Nephron (organoid): ENCODE measurements around the gene PCBP3.

Source experiments
- H3K27ac Mint-ChIP-seq, 3 experiments: 2 replicates each; pipeline ENCODE4 v1.8.0; 2020; ENCODE audit warnings: mixed read lengths in 3 of 3, mild to moderate bottlenecking in 2 of 3, moderate library complexity in 1 of 3
- H3K27me3 Mint-ChIP-seq: 2 replicates; pipeline ENCODE4 v1.8.0; 2021; ENCODE audit warnings: low read depth, mild to moderate bottlenecking, moderate library complexity, mixed read lengths
- H3K36me3 Mint-ChIP-seq: 2 replicates; pipeline ENCODE4 v1.8.0; 2020; ENCODE audit warnings: low read depth, mixed read lengths
- H3K4me1 Mint-ChIP-seq: 2 replicates; pipeline ENCODE4 v1.8.0; 2020; ENCODE audit warnings: mixed read lengths
- H3K4me3 Mint-ChIP-seq, 3 experiments: 2 replicates each; pipeline ENCODE4 v1.8.0; 2020; ENCODE audit warnings: mild to moderate bottlenecking in 3 of 3, mixed read lengths in 3 of 3, moderate library complexity in 2 of 3
- H3K9me3 Mint-ChIP-seq: 2 replicates; pipeline ENCODE4 v1.8.0; 2020; ENCODE audit warnings: mixed read lengths
- CTCF ChIP-seq, 3 experiments: fragments of 200-600 bp; sonication (generic); IDR thresholded peaks; one replicate each; pipeline ENCODE4 v1.5.0; 2021; ENCODE audit warnings: antibody characterized with exemption in 3 of 3; ENCODE audit not compliant: unreplicated experiment in 3 of 3

Gene PCBP3

GRCh38 chr21:45766055-45766454 is 122.5 kb downstream of the PCBP3 start:
- Mint-ChIP-seq H3K27ac (peak overlapping the region in 2 of 3 experiments; percentile 82 to 86), H3K27me3 (no peaks in the 10 kb centered on the region), H3K9me3 (peaks cover 4% of the 10 kb centered on the region), H3K4me1 (peaks cover 63% of the 10 kb centered on the region), H3K36me3 (no peaks in the 10 kb centered on the region), H3K4me3 (no peak overlapping the region)
- no peak for TF ChIP-seq CTCF (IDR thresholded peaks at IDR 0.05; ENCODE audit: unreplicated experiment in 3 of 3)

- H3K9me3 Mint-ChIP-seq: no peaks in the 10 kb centered on the region
- peak overlapping the region; percentile 6 to 86 (median 82) for H3K27ac Mint-ChIP-seq
- H3K36me3 Mint-ChIP-seq: no peaks in the 10 kb centered on the region
- TF ChIP-seq CTCF (IDR thresholded peaks at IDR 0.05; ENCODE audit: unreplicated experiment in 3 of 3): no peak
- no peak overlapping the region for H3K4me3 Mint-ChIP-seq
- peaks cover 63% of the 10 kb centered on the region for H3K4me1 Mint-ChIP-seq
- H3K27me3 Mint-ChIP-seq: no peaks in the 10 kb centered on the region
These were observed 123.0 kb downstream of the PCBP3 start for GRCh38 chr21:45766501-45766900.

- Mint-ChIP-seq H3K27ac (peak overlapping the region; percentile 6 to 86 (median 86)), H3K4me3 (no peak overlapping the region), H3K36me3 (no peaks in the 10 kb centered on the region), H3K4me1 (peaks cover 63% of the 10 kb centered on the region), H3K9me3 (peaks cover 4% of the 10 kb centered on the region), H3K27me3 (no peaks in the 10 kb centered on the region)
- TF ChIP-seq CTCF (IDR thresholded peaks at IDR 0.05; ENCODE audit: unreplicated experiment in 3 of 3): no peak
These were observed 123.8 kb downstream of the PCBP3 start for GRCh38 chr21:45767071-45768006.

GRCh38 chr21:45768011-45768739 is 124.7 kb downstream of the PCBP3 start:
- TF ChIP-seq CTCF (IDR thresholded peaks at IDR 0.05; ENCODE audit: unreplicated experiment in 3 of 3): no peak
- Mint-ChIP-seq H3K27ac (peak overlapping the region; percentile 40 to 86 (median 86)), H3K9me3 (peaks cover 10% of the 10 kb centered on the region), H3K27me3 (no peaks in the 10 kb centered on the region), H3K4me3 (peak overlapping the region in 1 of 3 experiments; percentile 6), H3K36me3 (no peaks in the 10 kb centered on the region), H3K4me1 (peaks cover 59% of the 10 kb centered on the region)

- no peaks in the 10 kb centered on the region for H3K27me3 Mint-ChIP-seq
- H3K9me3 Mint-ChIP-seq: peaks cover 13% of the 10 kb centered on the region
- peak overlapping the region in 2 of 3 experiments; percentile 86 for H3K27ac Mint-ChIP-seq
- H3K36me3 Mint-ChIP-seq: no peaks in the 10 kb centered on the region
- no peak overlapping the region for H3K4me3 Mint-ChIP-seq
- peaks cover 54% of the 10 kb centered on the region for H3K4me1 Mint-ChIP-seq
- no peak for TF ChIP-seq CTCF (IDR thresholded peaks at IDR 0.05; ENCODE audit: unreplicated experiment in 3 of 3)
These were observed 125.2 kb downstream of the PCBP3 start for GRCh38 chr21:45768740-45769048.
